Smooth muscle cell (in vitro differentiated cells): ENCODE results near the gene FASN. TPM values are rescaled to one million over a fixed set of nuclear protein-coding genes. Genes with fewer than 3 reads are reported as not detected.

ENCODE experiments used
- DNase-seq: peaks from one replicate; lab custom pipeline; 2025; ENCODE audit not compliant: unreplicated experiment; lab: John Stamatoyannopoulos, UW
- H2AFZ ChIP-seq: fragments of 200-600 bp; sonication (generic); 2 replicates; pipeline ENCODE4 v1.6.0; 2016; ENCODE audit warnings: antibody characterized with exemption, low read depth, mild to moderate bottlenecking
- H3F3A ChIP-seq: fragments of 200-600 bp; sonication (generic); 2 replicates; pipeline ENCODE4 v1.6.0; 2017; ENCODE audit warnings: antibody characterized with exemption, low read depth
- H3K27ac ChIP-seq: fragments of 200-600 bp; sonication (generic); 2 replicates; pipeline ENCODE4 v1.5.1; 2016; ENCODE audit warnings: low read depth, mild to moderate bottlenecking
- H3K27me3 ChIP-seq: fragments of 200-600 bp; sonication (generic); 2 replicates; pipeline ENCODE4 v1.6.1; 2016; ENCODE audit warnings: low read depth, mild to moderate bottlenecking
- H3K36me3 ChIP-seq: fragments of 200-600 bp; sonication (generic); 2 replicates; pipeline ENCODE4 v1.5.1; 2016; ENCODE audit warnings: low read depth
- H3K4me1 ChIP-seq: fragments of 200-600 bp; sonication (generic); 2 replicates; pipeline ENCODE4 v1.5.1; 2016; ENCODE audit warnings: low read depth
- H3K4me2 ChIP-seq: fragments of 200-600 bp; sonication (generic); 2 replicates; pipeline ENCODE4 v1.6.0; 2016; ENCODE audit warnings: mild to moderate bottlenecking
- H3K4me3 ChIP-seq: fragments of 200-600 bp; sonication (generic); 2 replicates; pipeline ENCODE4 v1.5.1; 2016; ENCODE audit warnings: mild to moderate bottlenecking
- H3K79me2 ChIP-seq: fragments of 200-600 bp; sonication (generic); 2 replicates; pipeline ENCODE4 v1.6.0; 2016; ENCODE audit warnings: low read depth, mild to moderate bottlenecking
- H3K9ac ChIP-seq: fragments of 200-600 bp; sonication (generic); 2 replicates; pipeline ENCODE4 v1.6.0; 2016; ENCODE audit warnings: low read depth
- H3K9me3 ChIP-seq: fragments of 200-600 bp; sonication (generic); replicated peaks from 2 replicates; pipeline ENCODE4 v1.5.1; 2016; ENCODE audit warnings: low read depth
- H4K20me1 ChIP-seq: fragments of 200-600 bp; sonication (generic); 2 replicates; pipeline ENCODE4 v1.6.0; 2016; ENCODE audit warnings: low read depth
- CTCF ChIP-seq: fragments of 200-600 bp; sonication (generic); IDR thresholded peaks from 2 replicates; pipeline ENCODE4 v1.5.1; 2017; ENCODE audit warnings: borderline replicate concordance, mild to moderate bottlenecking, antibody characterized with exemption; ENCODE audit not compliant: insufficient read depth, poor library complexity, severe bottlenecking
- WGBS: methylation state at CpG from one replicate; pipeline ENCODE4 v1.1.7; 2016; ENCODE audit warnings: low lambda C conversion rate; 5-methylcytosine and 5-hydroxymethylcytosine counted together
- polyA plus RNA-seq: library from polyadenylated mRNA; unstranded; fragments of >200 nt; fragmentation: Nextera tagmentation; extraction: Ambion mirVana; gene quantifications from 2 replicates; pipeline ENCODE4 v1.2.1, GENCODE V29; 2016
- total RNA-seq: library from RNA; depleted of rRNA; stranded (reverse); fragments of >200 nt; gene quantifications from 2 replicates; pipeline ENCODE4 v1.2.3, GENCODE V29; 2014

FASN gene
- total and polyA plus RNA-seq, 2 experiments from 2014 or later = 46.6 to 49.3 TPM

- Histone ChIP-seq H3F3A (no peaks in the 10 kb centered on the region), H3K9ac (no peak overlapping the region), H4K20me1 (no peaks in the 10 kb centered on the region), H3K4me1 (no peaks in the 10 kb centered on the region), H3K27me3 (no peaks in the 10 kb centered on the region), H3K4me3 (peak overlapping the region; percentile 79), H3K79me2 (no peaks in the 10 kb centered on the region), H2AFZ (no peak overlapping the region), H3K27ac (no peak overlapping the region), H3K4me2 (peak overlapping the region; percentile 98), H3K36me3 (no peaks in the 10 kb centered on the region), H3K9me3 (no peaks in the 10 kb centered on the region)
- WGBS = 71% methylated on average over 31 of the region's 31 CpGs
- DNase-seq = no peak
- no peak for TF ChIP-seq CTCF
Measured at GRCh38 chr17:82029990-82030469, 68.0 kb downstream of the FASN start.

GRCh38 chr17:82029391-82029790, 68.6 kb downstream of the FASN start:
- Histone ChIP-seq H3F3A (no peaks in the 10 kb centered on the region), H3K9me3 (no peaks in the 10 kb centered on the region), H3K79me2 (no peaks in the 10 kb centered on the region), H3K4me2 (no peak overlapping the region), H4K20me1 (no peaks in the 10 kb centered on the region), H3K36me3 (no peaks in the 10 kb centered on the region), H3K27ac (no peak overlapping the region), H3K27me3 (no peaks in the 10 kb centered on the region), H3K4me1 (peaks cover under 1% of the 10 kb centered on the region), H3K9ac (no peak overlapping the region), H3K4me3 (no peak overlapping the region), H2AFZ (no peak overlapping the region)
- DNase-seq = no peak
- no peak for TF ChIP-seq CTCF
- WGBS = 96% methylated on average over 16 of the region's 16 CpGs

- Histone ChIP-seq H3K9ac (no peak overlapping the region), H2AFZ (no peak overlapping the region), H3K27ac (no peak overlapping the region), H3K4me3 (no peak overlapping the region), H3K27me3 (no peaks in the 10 kb centered on the region), H4K20me1 (no peaks in the 10 kb centered on the region), H3K36me3 (no peaks in the 10 kb centered on the region), H3K4me1 (peaks cover 5% of the 10 kb centered on the region), H3K9me3 (no peaks in the 10 kb centered on the region), H3F3A (no peaks in the 10 kb centered on the region), H3K79me2 (no peaks in the 10 kb centered on the region), H3K4me2 (no peak overlapping the region)
- TF ChIP-seq CTCF = no peak
- WGBS = 100% methylated on average over 9 of the region's 9 CpGs
- DNase-seq = no peak
Measured at GRCh38 chr17:82028966-82029365, 69.1 kb downstream of the FASN start.

Other genes starting within 250 kb of the FASN start
- 1,406 and 1,593 TPM in 2 replicates for gene P4HB, start 237.7 kb downstream of the FASN start, total RNA-seq
- gene P4HB, start 237.7 kb downstream of the FASN start, polyA plus RNA-seq = 1,326 and 1,526 TPM in 2 replicates
- gene ARHGDIA, start 226.9 kb downstream of the FASN start, total RNA-seq = 67.6 and 256 TPM in 2 replicates
- gene ARHGDIA, start 226.9 kb downstream of the FASN start, polyA plus RNA-seq = 353 and 360 TPM in 2 replicates
- 58.9 and 75.9 TPM in 2 replicates for gene ALYREF, start 206.7 kb downstream of the FASN start, total RNA-seq
- 123 and 136 TPM in 2 replicates for gene ALYREF, start 206.7 kb downstream of the FASN start, polyA plus RNA-seq
- 147 and 222 TPM in 2 replicates for gene ANAPC11, start 206.5 kb downstream of the FASN start, total RNA-seq
- gene ANAPC11, start 206.5 kb downstream of the FASN start, polyA plus RNA-seq = 428 and 444 TPM in 2 replicates
- gene NPB, start 196.0 kb downstream of the FASN start, total RNA-seq = 7.9 TPM in 1 of 2 replicates, not detected in the other
- gene NPB, start 196.0 kb downstream of the FASN start, polyA plus RNA-seq = 13.6 and 14.4 TPM in 2 replicates
- 10.3 and 11.4 TPM in 2 replicates for gene PCYT2, start 186.8 kb downstream of the FASN start, total RNA-seq
- gene PCYT2, start 186.8 kb downstream of the FASN start, polyA plus RNA-seq = 27.9 and 50.6 TPM in 2 replicates
- gene SIRT7, start 180.1 kb downstream of the FASN start, total RNA-seq = 9.5 and 19.9 TPM in 2 replicates
- gene SIRT7, start 180.1 kb downstream of the FASN start, polyA plus RNA-seq = 10.1 and 27.9 TPM in 2 replicates
- gene MAFG, start 170.5 kb downstream of the FASN start, total RNA-seq = 13.7 and 15.3 TPM in 2 replicates
- gene MAFG, start 170.5 kb downstream of the FASN start, polyA plus RNA-seq = 30.3 and 39.0 TPM in 2 replicates
- gene PYCR1, start 160.9 kb downstream of the FASN start, total RNA-seq = 144 and 157 TPM in 2 replicates
- gene PYCR1, start 160.9 kb downstream of the FASN start, polyA plus RNA-seq = 213 and 339 TPM in 2 replicates
- not detected in 2 replicates for gene MYADML2, start 151.0 kb downstream of the FASN start, total RNA-seq
- gene MYADML2, start 151.0 kb downstream of the FASN start, polyA plus RNA-seq = 0.82 TPM in 1 of 2 replicates, not detected in the other
- gene NOTUM, start 137.0 kb downstream of the FASN start, total RNA-seq = 0.90 and 1.3 TPM in 2 replicates
- 0.24 and 2.9 TPM in 2 replicates for gene NOTUM, start 137.0 kb downstream of the FASN start, polyA plus RNA-seq
- 12.3 and 28.4 TPM in 2 replicates for gene ASPSCR1, start 120.6 kb downstream of the FASN start, total RNA-seq
- 36.5 and 44.0 TPM in 2 replicates for gene ASPSCR1, start 120.6 kb downstream of the FASN start, polyA plus RNA-seq
- gene CENPX, start 75.4 kb downstream of the FASN start, total RNA-seq = 44.6 and 50.4 TPM in 2 replicates
- gene CENPX, start 75.4 kb downstream of the FASN start, polyA plus RNA-seq = 57.5 and 72.8 TPM in 2 replicates
- 7.0 and 9.6 TPM in 2 replicates for gene LRRC45, start 74.9 kb downstream of the FASN start, total RNA-seq
- gene LRRC45, start 74.9 kb downstream of the FASN start, polyA plus RNA-seq = 7.4 and 13.5 TPM in 2 replicates
- 29.2 and 33.0 TPM in 2 replicates for gene RAC3, start 66.6 kb downstream of the FASN start, total RNA-seq
- 12.1 and 15.3 TPM in 2 replicates for gene RAC3, start 66.6 kb downstream of the FASN start, polyA plus RNA-seq
- 34.9 and 46.4 TPM in 2 replicates for gene DCXR, start 60.5 kb downstream of the FASN start, total RNA-seq
- 84.4 and 89.4 TPM in 2 replicates for gene DCXR, start 60.5 kb downstream of the FASN start, polyA plus RNA-seq
- gene RFNG, start 46.4 kb downstream of the FASN start, total RNA-seq = 20.3 and 27.1 TPM in 2 replicates
- gene RFNG, start 46.4 kb downstream of the FASN start, polyA plus RNA-seq = 54.9 and 58.8 TPM in 2 replicates
- 72.0 and 93.7 TPM in 2 replicates for gene GPS1, start 46.3 kb downstream of the FASN start, total RNA-seq
- 134 and 143 TPM in 2 replicates for gene GPS1, start 46.3 kb downstream of the FASN start, polyA plus RNA-seq
- 30.7 and 49.4 TPM in 2 replicates for gene DUS1L, start 32.4 kb downstream of the FASN start, total RNA-seq
- gene DUS1L, start 32.4 kb downstream of the FASN start, polyA plus RNA-seq = 125 and 141 TPM in 2 replicates
- gene CCDC57, start 114.6 kb upstream of the FASN start, total RNA-seq = 11.4 and 18.3 TPM in 2 replicates
- gene CCDC57, start 114.6 kb upstream of the FASN start, polyA plus RNA-seq = 23.1 and 34.6 TPM in 2 replicates
- 151 and 180 TPM in 2 replicates for gene SLC16A3, start 130.8 kb upstream of the FASN start, total RNA-seq
- gene SLC16A3, start 130.8 kb upstream of the FASN start, polyA plus RNA-seq = 83.3 and 96.1 TPM in 2 replicates
- 51.6 and 75.3 TPM in 2 replicates for gene CSNK1D, start 175.5 kb upstream of the FASN start, total RNA-seq
- 135 and 172 TPM in 2 replicates for gene CSNK1D, start 175.5 kb upstream of the FASN start, polyA plus RNA-seq
- gene CD7, start 219.4 kb upstream of the FASN start, total RNA-seq = not detected in 2 replicates
- gene CD7, start 219.4 kb upstream of the FASN start, polyA plus RNA-seq = 0.18 and 0.79 TPM in 2 replicates
- gene SECTM1, start 235.5 kb upstream of the FASN start, total RNA-seq = not detected in 2 replicates
- 0.48 and 0.49 TPM in 2 replicates for gene SECTM1, start 235.5 kb upstream of the FASN start, polyA plus RNA-seq